Loucy (cell line): ENCODE measurements around the gene CTU2.

ENCODE experiments used
- H2AFZ ChIP-seq: fragments of 200-600 bp; sonication (generic); 2 replicates; pipeline ENCODE4 v1.6.0; 2016; ENCODE audit warnings: antibody characterized with exemption, mild to moderate bottlenecking, low read length, moderate library complexity
- H3F3A ChIP-seq: fragments of 200-600 bp; 2 replicates; pipeline ENCODE4 v1.6.0; 2016; ENCODE audit warnings: antibody characterized with exemption, low read depth, mild to moderate bottlenecking
- H3K27me3 ChIP-seq: fragments of 200-600 bp; sonication (generic); 2 replicates; pipeline ENCODE4 v1.6.1; 2014; ENCODE audit warnings: low read length, mild to moderate bottlenecking; ENCODE audit not compliant: insufficient read depth, poor library complexity, severe bottlenecking
- H3K36me3 ChIP-seq: fragments of 200-600 bp; sonication (generic); 2 replicates; pipeline ENCODE4 v1.6.1; 2016; ENCODE audit warnings: low read length; ENCODE audit not compliant: insufficient read depth
- H3K4me1 ChIP-seq: fragments of 200-600 bp; sonication (generic); 2 replicates; pipeline ENCODE4 v1.5.1; 2014; ENCODE audit warnings: low read length, mild to moderate bottlenecking; ENCODE audit not compliant: insufficient read depth, poor library complexity, severe bottlenecking
- H3K4me2 ChIP-seq: fragments of 200-600 bp; sonication (generic); 2 replicates; pipeline ENCODE4 v1.6.0; 2014; ENCODE audit warnings: antibody characterized with exemption, low read length, low read depth, mild to moderate bottlenecking; ENCODE audit not compliant: poor library complexity, severe bottlenecking
- H3K4me3 ChIP-seq: fragments of 200-600 bp; sonication (generic); 2 replicates; pipeline ENCODE4 v1.5.1; 2014; ENCODE audit warnings: low read length, mild to moderate bottlenecking, mixed read lengths; ENCODE audit not compliant: poor library complexity, severe bottlenecking
- H3K79me2 ChIP-seq: fragments of 200-600 bp; sonication (generic); 2 replicates; pipeline ENCODE4 v1.6.1; 2014; ENCODE audit warnings: low read length; ENCODE audit not compliant: insufficient read depth
- H3K9ac ChIP-seq: fragments of 200-600 bp; sonication (generic); 2 replicates; pipeline ENCODE4 v1.6.0; 2014; ENCODE audit warnings: mild to moderate bottlenecking, low read depth, low read length, moderate library complexity; ENCODE audit not compliant: poor library complexity, severe bottlenecking
- H3K9me2 ChIP-seq: fragments of 200-600 bp; sonication (generic); replicated peaks from 2 replicates; pipeline ENCODE4 v1.6.1; 2016; ENCODE audit warnings: low read depth, low read length, mixed read lengths
- H3K9me3 ChIP-seq: fragments of 200-600 bp; sonication (generic); 2 replicates; pipeline ENCODE4 v1.6.1; 2014; ENCODE audit warnings: mild to moderate bottlenecking, antibody characterized with exemption, low read length, low read depth; ENCODE audit not compliant: insufficient read depth
- H4K20me1 ChIP-seq: fragments of 200-600 bp; sonication (generic); 2 replicates; pipeline ENCODE4 v1.6.0; 2014; ENCODE audit warnings: antibody characterized with exemption, low read length, mild to moderate bottlenecking; ENCODE audit not compliant: insufficient read depth, poor library complexity, severe bottlenecking
- CTCF ChIP-seq: fragments of 200-600 bp; sonication (generic); conservative IDR thresholded peaks from 2 replicates; pipeline ENCODE4 v1.5.1; 2014; ENCODE audit warnings: mild to moderate bottlenecking, antibody characterized with exemption, low read length
- EZH2phosphoT487 ChIP-seq: fragments of 200-600 bp; IDR thresholded peaks from 2 replicates; pipeline ENCODE4 v1.6.1; 2018; ENCODE audit warnings: antibody characterized with exemption, mild to moderate bottlenecking, moderate library complexity, borderline replicate concordance

Gene CTU2

GRCh38 chr16:88741368-88741767, 35.1 kb downstream of the CTU2 start:
- H3K9ac ChIP-seq, result no peak overlapping the region
- no peaks in the 10 kb centered on the region for H3K9me2 ChIP-seq
- no peak overlapping the region for H3K4me2 ChIP-seq
- H3K4me1 ChIP-seq, result no peaks in the 10 kb centered on the region
- no peak overlapping the region for H3K4me3 ChIP-seq
- TF ChIP-seq CTCF (no peak), EZH2phosphoT487 (no peak)
- no peaks in the 10 kb centered on the region for H3F3A ChIP-seq
- H4K20me1 ChIP-seq, result peaks cover 3% of the 10 kb centered on the region
- no peaks in the 10 kb centered on the region for H3K79me2 ChIP-seq
- H3K27me3 ChIP-seq, result no peaks in the 10 kb centered on the region
- no peaks in the 10 kb centered on the region for H3K9me3 ChIP-seq
- H2AFZ ChIP-seq, result no peak overlapping the region
- H3K36me3 ChIP-seq, result peaks cover 5% of the 10 kb centered on the region; the same call in 1 of the 2 replicates

- H3F3A ChIP-seq, result no peaks in the 10 kb centered on the region
- TF ChIP-seq EZH2phosphoT487 (no peak), CTCF (no peak)
- peaks cover 5% of the 10 kb centered on the region for H4K20me1 ChIP-seq
- no peak overlapping the region for H3K4me3 ChIP-seq
- H3K79me2 ChIP-seq, result 0 out of 2 replicates have a peak, but pooled peaks cover 2% of the 10 kb centered on the region
- no peaks in the 10 kb centered on the region for H3K9me3 ChIP-seq
- H3K27me3 ChIP-seq, result no peaks in the 10 kb centered on the region
- peaks cover under 1% of the 10 kb centered on the region; the same call in 1 of the 2 replicates for H3K36me3 ChIP-seq
- H3K9me2 ChIP-seq, result no peaks in the 10 kb centered on the region
- H3K9ac ChIP-seq, result no peak overlapping the region
- H2AFZ ChIP-seq, result no peak overlapping the region
- H3K4me2 ChIP-seq, result no peak overlapping the region
- no peaks in the 10 kb centered on the region for H3K4me1 ChIP-seq
These were observed 36.7 kb downstream of the CTU2 start for GRCh38 chr16:88742896-88743605.

- no peak overlapping the region for H3K4me3 ChIP-seq
- H3F3A ChIP-seq, result no peaks in the 10 kb centered on the region
- H3K9ac ChIP-seq, result no peak overlapping the region
- no peaks in the 10 kb centered on the region for H3K9me3 ChIP-seq
- 0 out of 2 replicates have a peak, but pooled peaks cover 2% of the 10 kb centered on the region for H3K79me2 ChIP-seq
- H2AFZ ChIP-seq, result no peak overlapping the region
- no peak overlapping the region for H3K4me2 ChIP-seq
- no peaks in the 10 kb centered on the region for H3K9me2 ChIP-seq
- H3K36me3 ChIP-seq, result no peaks in the 10 kb centered on the region; the same call in 1 of the 2 replicates
- peaks cover 5% of the 10 kb centered on the region for H4K20me1 ChIP-seq
- no peaks in the 10 kb centered on the region for H3K27me3 ChIP-seq
- TF ChIP-seq CTCF, result peak; percentile 61
- no peak for TF ChIP-seq EZH2phosphoT487
- no peaks in the 10 kb centered on the region for H3K4me1 ChIP-seq
These were observed 37.6 kb downstream of the CTU2 start for GRCh38 chr16:88743693-88744576.
